GM23338 (cell line): ENCODE results near the gene FNDC3B. TPM values are rescaled to one million over a fixed set of nuclear protein-coding genes. Genes with fewer than 3 reads are reported as not detected.

Experiments
- ATAC-seq: fragments of 200-7000 bp; cut with Tn5 transposase; 3 replicates; pipeline ENCODE4 v1.9.1; 2020
- DNase-seq: peaks from one replicate; pipeline ENCODE4 v3.0.0-alpha.2; 2015; ENCODE audit warnings: low spot score
- H2AFZ ChIP-seq: fragments of 200-600 bp; sonication (generic); 2 replicates; pipeline ENCODE4 v1.8.0; 2016; ENCODE audit warnings: antibody characterized with exemption, mild to moderate bottlenecking, moderate library complexity
- H3F3A ChIP-seq: fragments of 200-600 bp; sonication (generic); replicated peaks from 2 replicates; pipeline ENCODE4 v1.8.0; 2017; ENCODE audit warnings: antibody characterized with exemption, mixed run types, low read depth
- H3K27ac ChIP-seq: fragments of 200-600 bp; sonication (generic); 2 replicates; pipeline ENCODE4 v1.6.1; 2016; ENCODE audit warnings: low read depth
- H3K27me3 ChIP-seq: fragments of 200-600 bp; sonication (generic); 2 replicates; pipeline ENCODE4 v1.8.0; 2016; ENCODE audit warnings: mild to moderate bottlenecking, mixed run types, moderate library complexity; ENCODE audit not compliant: insufficient read depth
- H3K36me3 ChIP-seq: fragments of 200-600 bp; sonication (generic); 2 replicates; pipeline ENCODE4 v1.8.0; 2016; ENCODE audit warnings: mild to moderate bottlenecking; ENCODE audit not compliant: insufficient read depth
- H3K4me1 ChIP-seq: fragments of 200-600 bp; sonication (generic); 2 replicates; pipeline ENCODE4 v1.8.0; 2016; ENCODE audit warnings: mild to moderate bottlenecking, moderate library complexity; ENCODE audit not compliant: insufficient read depth
- H3K4me2 ChIP-seq: fragments of 200-600 bp; sonication (generic); 2 replicates; pipeline ENCODE4 v1.7.1; 2017; ENCODE audit warnings: mixed run types
- H3K4me3 ChIP-seq: fragments of 200-600 bp; sonication (generic); 2 replicates; pipeline ENCODE4 v1.6.1; 2016; ENCODE audit warnings: mixed run types
- H3K79me2 ChIP-seq: fragments of 200-600 bp; sonication (generic); replicated peaks from 2 replicates; pipeline ENCODE4 v1.8.0; 2017; ENCODE audit warnings: mild to moderate bottlenecking; ENCODE audit not compliant: insufficient read depth
- H3K9me2 ChIP-seq: fragments of 200-600 bp; sonication (generic); 2 replicates; pipeline ENCODE4 v1.8.0; 2017; ENCODE audit not compliant: insufficient read depth
- H4K20me1 ChIP-seq: fragments of 200-600 bp; sonication (generic); replicated peaks from 2 replicates; pipeline ENCODE4 v1.8.0; 2017; ENCODE audit warnings: mild to moderate bottlenecking; ENCODE audit not compliant: insufficient read depth
- H3K27ac Mint-ChIP-seq: 2 replicates; pipeline ENCODE4 v1.8.0; 2020; ENCODE audit warnings: inconsistent platforms, mild to moderate bottlenecking, moderate library complexity, mixed read lengths
- H3K27me3 Mint-ChIP-seq: 3 replicates; pipeline ENCODE4 v1.8.0; 2022; ENCODE audit warnings: low read depth, mild to moderate bottlenecking, moderate library complexity, mixed read lengths, inconsistent platforms; ENCODE audit not compliant: insufficient read depth, poor library complexity
- H3K36me3 Mint-ChIP-seq: 3 replicates; pipeline ENCODE4 v1.8.0; 2021; ENCODE audit warnings: low read depth, mild to moderate bottlenecking, inconsistent platforms, moderate library complexity, mixed read lengths
- H3K4me1 Mint-ChIP-seq: 3 replicates; pipeline ENCODE4 v1.8.0; 2020; ENCODE audit warnings: mild to moderate bottlenecking, inconsistent platforms, mixed read lengths
- H3K4me3 Mint-ChIP-seq: 3 replicates; pipeline ENCODE4 v1.8.0; 2021; ENCODE audit warnings: moderate library complexity, mild to moderate bottlenecking, inconsistent platforms, mixed read lengths
- H3K9me3 Mint-ChIP-seq: 3 replicates; pipeline ENCODE4 v1.8.0; 2020; ENCODE audit warnings: moderate library complexity, mild to moderate bottlenecking, inconsistent platforms, mixed read lengths
- polyA plus RNA-seq: library from polyadenylated mRNA; unstranded; fragments of >200 nt; fragmentation: Nextera tagmentation; extraction: Ambion mirVana; gene quantifications from 2 replicates; pipeline ENCODE4 v1.2.1, GENCODE V29; 2016
- total RNA-seq: library from RNA; depleted of rRNA; stranded (reverse); fragments of >200 nt; shearing (Covaris generic); gene quantifications from 2 replicates; pipeline ENCODE4 v1.2.3, GENCODE V29; 2014
- TF ChIP-seq, protein P1 (sequence below): fragments of 250-450 bp; sonication (Bioruptor Pico); IDR thresholded peaks from 2 replicates; pipeline ENCODE4 v1.5.0; 2020; ENCODE audit warnings: mild to moderate bottlenecking, moderate library complexity
- TF ChIP-seq, protein P2 (sequence below), 2 experiments: fragments of 200-600 bp in 1 of 2; sonication (generic) in 1 of 2; conservative IDR thresholded peaks; 2 replicates each; pipeline versions ENCODE4 v1.5.1 to v1.6.1; 2016 to 2017; ENCODE audit warnings: antibody characterized with exemption in 2 of 2, low read depth in 2 of 2, mild to moderate bottlenecking in 2 of 2, moderate library complexity in 1 of 2

FNDC3B gene
- total and polyA plus RNA-seq, 2 experiments from 2014 or later: 19.1 to 55.4 TPM

DNA sequence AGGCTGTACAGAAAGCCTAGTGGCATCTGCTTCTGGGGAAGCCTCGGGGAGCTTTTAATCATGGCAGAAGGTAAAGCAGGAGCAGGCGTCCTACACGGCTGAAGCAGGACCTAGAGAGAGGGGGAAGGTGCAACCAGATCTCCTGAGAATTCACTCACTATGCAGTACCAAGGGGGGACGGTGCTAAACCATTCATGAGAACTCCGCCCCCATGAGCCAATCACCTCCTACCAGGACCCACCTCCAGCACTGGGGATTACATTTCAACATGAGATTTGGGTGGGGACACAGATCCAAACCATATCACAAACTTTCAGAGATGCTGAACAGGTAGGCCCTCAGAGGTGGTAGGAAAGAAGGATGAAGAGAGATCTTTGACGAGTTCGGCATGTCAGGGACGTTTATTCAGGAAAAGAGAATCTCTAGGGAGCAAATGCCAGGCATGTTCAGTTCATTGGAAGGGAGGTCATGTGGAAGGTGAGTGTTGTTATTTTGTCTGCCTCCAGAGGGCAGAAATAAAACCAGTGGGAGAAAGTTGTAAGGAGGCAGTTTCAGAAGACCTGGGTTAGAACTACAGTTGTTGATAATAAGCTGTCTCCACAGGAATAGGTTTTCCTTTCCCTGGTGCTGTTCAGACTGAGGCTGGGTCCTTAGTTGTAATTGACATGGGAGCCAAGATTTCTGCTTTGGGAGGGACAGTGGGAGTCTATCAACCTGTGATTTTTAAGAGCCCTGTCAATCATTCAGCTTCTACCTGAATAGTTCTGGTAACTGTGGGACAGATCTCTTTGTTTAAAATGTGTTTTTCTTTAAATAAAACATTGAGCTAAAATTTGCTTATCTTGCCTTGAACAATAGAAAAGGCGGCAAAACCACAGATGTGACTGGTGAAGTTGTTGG, 4.3 kb upstream of the FNDC3B start:
- Histone ChIP-seq H3K4me3 (no peak overlapping the region), H3K4me1 (0 out of 2 replicates have a peak, but pooled peaks cover 4% of the 10 kb centered on the region), H3K4me2 (no peak overlapping the region), H3K36me3 (no peaks in the 10 kb centered on the region), H2AFZ (peak overlapping the region; percentile 7; the same call in 1 of the 2 replicates), H4K20me1 (no peaks in the 10 kb centered on the region), H3K27me3 (no peaks in the 10 kb centered on the region), H3F3A (no peaks in the 10 kb centered on the region), H3K79me2 (peaks cover 4% of the 10 kb centered on the region; the same call in 1 of the 2 replicates), H3K27ac (no peak overlapping the region), H3K9me2 (no peaks in the 10 kb centered on the region)
- no peak; the same call in 2 of the 3 replicates for ATAC-seq
- H3K9me3 Mint-ChIP-seq: peaks cover 2% of the 10 kb centered on the region; the same call in 1 of the 3 replicates
- DNase-seq: peak; percentile 80
- H3K4me1 Mint-ChIP-seq: peaks cover 15% of the 10 kb centered on the region
- TF ChIP-seq, protein P1, sequence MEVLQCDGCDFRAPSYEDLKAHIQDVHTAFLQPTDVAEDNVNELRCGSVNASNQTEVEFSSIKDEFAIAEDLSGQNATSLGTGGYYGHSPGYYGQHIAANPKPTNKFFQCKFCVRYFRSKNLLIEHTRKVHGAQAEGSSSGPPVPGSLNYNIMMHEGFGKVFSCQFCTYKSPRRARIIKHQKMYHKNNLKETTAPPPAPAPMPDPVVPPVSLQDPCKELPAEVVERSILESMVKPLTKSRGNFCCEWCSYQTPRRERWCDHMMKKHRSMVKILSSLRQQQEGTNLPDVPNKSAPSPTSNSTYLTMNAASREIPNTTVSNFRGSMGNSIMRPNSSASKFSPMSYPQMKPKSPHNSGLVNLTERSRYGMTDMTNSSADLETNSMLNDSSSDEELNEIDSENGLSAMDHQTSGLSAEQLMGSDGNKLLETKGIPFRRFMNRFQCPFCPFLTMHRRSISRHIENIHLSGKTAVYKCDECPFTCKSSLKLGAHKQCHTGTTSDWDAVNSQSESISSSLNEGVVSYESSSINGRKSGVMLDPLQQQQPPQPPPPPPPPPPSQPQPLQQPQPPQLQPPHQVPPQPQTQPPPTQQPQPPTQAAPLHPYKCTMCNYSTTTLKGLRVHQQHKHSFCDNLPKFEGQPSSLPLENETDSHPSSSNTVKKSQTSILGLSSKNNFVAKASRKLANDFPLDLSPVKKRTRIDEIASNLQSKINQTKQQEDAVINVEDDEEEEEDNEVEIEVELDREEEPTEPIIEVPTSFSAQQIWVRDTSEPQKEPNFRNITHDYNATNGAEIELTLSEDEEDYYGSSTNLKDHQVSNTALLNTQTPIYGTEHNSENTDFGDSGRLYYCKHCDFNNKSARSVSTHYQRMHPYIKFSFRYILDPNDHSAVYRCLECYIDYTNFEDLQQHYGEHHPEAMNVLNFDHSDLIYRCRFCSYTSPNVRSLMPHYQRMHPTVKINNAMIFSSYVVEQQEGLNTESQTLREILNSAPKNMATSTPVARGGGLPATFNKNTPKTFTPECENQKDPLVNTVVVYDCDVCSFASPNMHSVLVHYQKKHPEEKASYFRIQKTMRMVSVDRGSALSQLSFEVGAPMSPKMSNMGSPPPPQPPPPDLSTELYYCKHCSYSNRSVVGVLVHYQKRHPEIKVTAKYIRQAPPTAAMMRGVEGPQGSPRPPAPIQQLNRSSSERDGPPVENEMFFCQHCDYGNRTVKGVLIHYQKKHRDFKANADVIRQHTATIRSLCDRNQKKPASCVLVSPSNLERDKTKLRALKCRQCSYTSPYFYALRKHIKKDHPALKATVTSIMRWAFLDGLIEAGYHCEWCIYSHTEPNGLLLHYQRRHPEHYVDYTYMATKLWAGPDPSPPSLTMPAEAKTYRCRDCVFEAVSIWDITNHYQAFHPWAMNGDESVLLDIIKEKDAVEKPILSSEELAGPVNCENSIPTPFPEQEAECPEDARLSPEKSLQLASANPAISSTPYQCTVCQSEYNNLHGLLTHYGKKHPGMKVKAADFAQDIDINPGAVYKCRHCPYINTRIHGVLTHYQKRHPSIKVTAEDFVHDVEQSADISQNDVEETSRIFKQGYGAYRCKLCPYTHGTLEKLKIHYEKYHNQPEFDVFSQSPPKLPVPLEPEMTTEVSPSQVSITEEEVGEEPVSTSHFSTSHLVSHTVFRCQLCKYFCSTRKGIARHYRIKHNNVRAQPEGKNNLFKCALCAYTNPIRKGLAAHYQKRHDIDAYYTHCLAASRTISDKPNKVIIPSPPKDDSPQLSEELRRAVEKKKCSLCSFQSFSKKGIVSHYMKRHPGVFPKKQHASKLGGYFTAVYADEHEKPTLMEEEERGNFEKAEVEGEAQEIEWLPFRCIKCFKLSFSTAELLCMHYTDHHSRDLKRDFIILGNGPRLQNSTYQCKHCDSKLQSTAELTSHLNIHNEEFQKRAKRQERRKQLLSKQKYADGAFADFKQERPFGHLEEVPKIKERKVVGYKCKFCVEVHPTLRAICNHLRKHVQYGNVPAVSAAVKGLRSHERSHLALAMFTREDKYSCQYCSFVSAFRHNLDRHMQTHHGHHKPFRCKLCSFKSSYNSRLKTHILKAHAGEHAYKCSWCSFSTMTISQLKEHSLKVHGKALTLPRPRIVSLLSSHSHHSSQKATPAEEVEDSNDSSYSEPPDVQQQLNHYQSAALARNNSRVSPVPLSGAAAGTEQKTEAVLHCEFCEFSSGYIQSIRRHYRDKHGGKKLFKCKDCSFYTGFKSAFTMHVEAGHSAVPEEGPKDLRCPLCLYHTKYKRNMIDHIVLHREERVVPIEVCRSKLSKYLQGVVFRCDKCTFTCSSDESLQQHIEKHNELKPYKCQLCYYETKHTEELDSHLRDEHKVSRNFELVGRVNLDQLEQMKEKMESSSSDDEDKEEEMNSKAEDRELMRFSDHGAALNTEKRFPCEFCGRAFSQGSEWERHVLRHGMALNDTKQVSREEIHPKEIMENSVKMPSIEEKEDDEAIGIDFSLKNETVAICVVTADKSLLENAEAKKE (CRISPR knock-in tag): no peak
- TF ChIP-seq, protein P2, sequence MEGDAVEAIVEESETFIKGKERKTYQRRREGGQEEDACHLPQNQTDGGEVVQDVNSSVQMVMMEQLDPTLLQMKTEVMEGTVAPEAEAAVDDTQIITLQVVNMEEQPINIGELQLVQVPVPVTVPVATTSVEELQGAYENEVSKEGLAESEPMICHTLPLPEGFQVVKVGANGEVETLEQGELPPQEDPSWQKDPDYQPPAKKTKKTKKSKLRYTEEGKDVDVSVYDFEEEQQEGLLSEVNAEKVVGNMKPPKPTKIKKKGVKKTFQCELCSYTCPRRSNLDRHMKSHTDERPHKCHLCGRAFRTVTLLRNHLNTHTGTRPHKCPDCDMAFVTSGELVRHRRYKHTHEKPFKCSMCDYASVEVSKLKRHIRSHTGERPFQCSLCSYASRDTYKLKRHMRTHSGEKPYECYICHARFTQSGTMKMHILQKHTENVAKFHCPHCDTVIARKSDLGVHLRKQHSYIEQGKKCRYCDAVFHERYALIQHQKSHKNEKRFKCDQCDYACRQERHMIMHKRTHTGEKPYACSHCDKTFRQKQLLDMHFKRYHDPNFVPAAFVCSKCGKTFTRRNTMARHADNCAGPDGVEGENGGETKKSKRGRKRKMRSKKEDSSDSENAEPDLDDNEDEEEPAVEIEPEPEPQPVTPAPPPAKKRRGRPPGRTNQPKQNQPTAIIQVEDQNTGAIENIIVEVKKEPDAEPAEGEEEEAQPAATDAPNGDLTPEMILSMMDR (conservative IDR thresholded peaks at IDR 0.05; ENCODE audit: low read depth in 2 of 2): peak; percentile 66 to 70
- no peak overlapping the region for H3K4me3 Mint-ChIP-seq
- H3K36me3 Mint-ChIP-seq: 0 out of 3 replicates have a peak, but pooled peaks cover 2% of the 10 kb centered on the region
- H3K27me3 Mint-ChIP-seq: peaks cover 10% of the 10 kb centered on the region
- H3K27ac Mint-ChIP-seq: no peak overlapping the region
